ENCODE results near the gene TBCD.
"Not testable (repeated sequence)": the region's sequence is repeated elsewhere in the genome, so short reads cannot be mapped to it uniquely, and the experiment has no call there.

Gene TBCD

GRCh38 chr17:82957961-82958561 lies 206.2 kb downstream of the TBCD start:
- no peak for DNase-seq (ENCODE audit: low spot score)

DNA sequence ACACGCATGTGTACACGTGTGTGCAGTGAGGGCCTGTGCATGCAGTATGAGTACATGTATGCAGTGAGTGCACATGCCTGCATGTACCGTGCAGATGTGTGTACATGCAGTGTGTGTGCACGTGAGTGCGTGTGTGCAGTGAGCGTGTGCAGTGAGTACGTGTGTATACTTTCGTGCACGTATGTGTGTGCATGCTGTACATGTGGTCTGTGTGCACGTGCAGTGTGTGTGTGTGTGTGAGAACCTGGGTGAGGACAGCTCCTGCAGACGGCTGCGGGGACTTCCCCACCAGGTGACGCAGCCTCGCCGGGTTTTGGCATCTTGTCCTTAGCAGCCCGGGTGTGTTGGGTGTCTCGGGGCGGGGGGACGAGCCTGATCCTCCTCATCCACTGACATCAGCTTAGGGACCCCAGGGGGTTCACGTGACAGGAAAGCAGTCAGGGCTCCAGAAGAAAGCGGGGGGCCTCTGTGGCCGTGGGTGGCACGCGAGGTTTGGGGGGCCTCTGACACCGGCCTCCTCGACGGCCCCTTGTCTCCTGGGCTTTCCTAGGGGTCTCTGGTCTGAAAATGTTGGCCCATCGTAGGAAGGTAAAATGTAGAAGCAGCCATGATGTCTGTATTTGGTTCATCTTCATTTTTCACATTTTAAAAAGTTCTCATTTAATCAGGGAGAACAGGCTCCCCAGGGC lies 207.5 kb downstream of the TBCD start:
- no peak for DNase-seq (ENCODE audit: low spot score)

- DNase-seq (ENCODE audit: low spot score): no peak
Observed at GRCh38 chr17:82959990-82960418, 208.1 kb downstream of the TBCD start.

- no peak for DNase-seq (ENCODE audit: low spot score)
Observed at GRCh38 chr17:82960419-82961271, 208.8 kb downstream of the TBCD start.

DNA sequence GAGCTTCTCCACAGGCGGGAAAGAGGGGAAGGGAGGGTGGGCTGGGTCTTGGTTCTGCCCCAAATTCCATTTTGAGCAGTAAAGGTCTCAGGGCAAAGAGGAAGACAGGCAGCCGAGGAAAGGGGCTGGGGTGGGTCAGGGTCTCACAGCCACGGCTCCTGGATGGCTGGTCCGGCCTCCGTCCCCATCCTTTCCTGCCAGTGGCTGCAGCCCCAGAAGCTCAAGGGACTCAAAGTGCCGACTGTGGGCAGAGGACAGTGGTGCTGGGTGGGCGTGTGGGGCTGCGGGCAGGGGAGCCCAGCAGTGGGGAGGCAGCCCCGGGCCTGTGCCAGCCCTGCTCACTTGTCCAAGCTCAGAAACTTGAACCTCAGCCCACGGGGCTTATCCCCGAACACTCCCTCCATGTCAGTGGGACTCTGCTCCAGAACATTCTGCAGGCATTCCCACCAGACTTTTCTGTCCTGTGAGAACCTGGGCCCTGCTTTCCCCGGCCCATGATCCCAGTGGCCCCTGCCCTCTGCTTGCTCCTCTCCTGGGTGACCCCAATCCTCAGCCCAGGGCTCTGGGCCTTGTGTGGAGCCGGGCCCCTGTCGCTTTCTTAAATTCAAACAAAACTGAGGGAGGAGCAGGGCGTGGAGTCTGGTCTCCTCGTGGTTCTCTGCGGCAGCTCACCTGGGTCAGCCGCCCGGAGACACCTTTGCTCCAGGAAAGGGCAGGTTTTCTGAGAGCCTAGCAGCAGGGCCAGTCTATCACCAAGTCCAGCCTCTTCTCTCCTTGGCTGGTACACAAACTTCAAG lies 209.7 kb downstream of the TBCD start:
- DNase-seq (ENCODE audit: low spot score): no peak

GRCh38 chr17:82962163-82962720 lies 210.4 kb downstream of the TBCD start:
- no peak for DNase-seq (ENCODE audit: low spot score)

- DNase-seq (ENCODE audit: low spot score): peak; percentile 19
Observed at GRCh38 chr17:82963104-82963950, 211.5 kb downstream of the TBCD start.

DNA sequence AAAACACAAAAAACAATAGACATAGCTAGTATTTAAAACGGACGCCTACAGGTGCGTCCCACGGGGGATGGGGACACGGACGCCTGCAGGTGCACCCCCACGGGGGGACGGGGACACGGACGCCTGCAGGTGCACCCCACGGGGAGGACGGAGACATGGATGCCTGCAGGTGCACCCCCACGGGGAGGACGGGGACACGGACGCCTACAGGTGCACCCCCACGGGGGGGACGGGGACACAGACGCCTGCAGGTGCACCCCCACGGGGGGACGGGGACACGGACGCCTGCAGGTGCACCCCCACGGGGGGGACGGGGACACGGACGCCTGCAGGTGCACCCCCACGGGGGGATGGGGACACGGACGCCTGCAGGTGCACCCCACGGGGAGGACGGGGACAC lies 212.6 kb downstream of the TBCD start:
- DNase-seq (ENCODE audit: low spot score): not testable (repeated sequence)

GRCh38 chr17:82964851-82965341 lies 213.0 kb downstream of the TBCD start:
- DNase-seq (ENCODE audit: low spot score): no peak

GRCh38 chr17:82965371-82965770 lies 213.5 kb downstream of the TBCD start:
- DNase-seq (ENCODE audit: low spot score): no peak

DNA sequence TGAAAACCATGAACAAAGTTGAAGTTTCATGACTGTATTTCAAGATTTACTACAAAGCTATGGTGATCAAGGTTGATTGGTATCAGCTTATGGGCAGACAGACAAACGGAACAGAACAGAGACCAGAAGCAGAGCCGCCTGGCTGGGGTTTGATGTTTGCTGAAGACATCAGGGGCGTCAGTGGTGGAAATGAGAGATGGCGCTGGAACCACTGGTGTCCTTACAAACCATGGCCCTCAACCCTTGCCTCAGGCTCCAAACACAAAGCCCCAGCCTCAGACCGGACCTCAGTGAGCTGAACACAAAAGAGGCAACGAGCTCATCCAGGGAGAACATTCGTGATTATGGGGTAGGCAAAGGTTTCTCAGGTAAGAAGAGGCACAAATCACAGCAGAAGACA lies 214.6 kb downstream of the TBCD start:
- no peak for DNase-seq (ENCODE audit: low spot score)

DNA sequence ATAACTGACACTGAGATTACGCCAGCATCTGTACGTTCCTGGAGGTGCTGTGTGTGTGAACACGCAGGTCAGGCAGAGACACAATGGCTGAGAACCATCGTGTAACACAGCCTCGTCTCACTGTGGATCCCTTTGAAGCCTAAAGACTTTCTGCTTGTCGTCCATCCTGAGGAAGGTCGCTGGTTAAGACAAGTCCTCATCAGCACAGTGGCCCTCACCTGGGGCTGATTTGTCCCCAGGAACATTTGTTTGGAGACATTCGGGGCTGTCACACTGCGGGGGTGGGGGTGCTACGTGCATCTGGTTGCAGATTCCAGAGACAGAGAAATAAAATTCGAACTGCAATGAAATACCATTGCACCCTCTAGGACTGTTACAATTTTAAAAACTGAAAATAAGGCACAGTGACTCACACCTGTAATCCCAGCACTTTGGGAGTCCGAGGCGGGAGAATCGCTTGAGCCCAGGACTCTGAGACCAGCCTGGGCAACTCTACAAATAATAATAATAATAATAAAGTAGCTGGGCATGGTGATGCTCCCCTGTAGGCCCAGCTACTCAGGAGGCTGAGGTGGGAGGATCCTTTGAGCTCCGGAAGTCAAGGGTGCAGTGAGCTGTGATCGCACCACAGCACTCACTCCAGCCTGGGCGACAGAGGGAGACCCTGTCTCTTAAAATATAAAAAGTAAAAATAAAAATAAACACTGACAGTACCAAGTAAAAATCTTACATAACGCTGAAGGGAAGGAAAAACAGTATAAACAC lies 215.6 kb downstream of the TBCD start:
- no peak for DNase-seq (ENCODE audit: low spot score)

GRCh38 chr17:82968033-82968841 lies 216.4 kb downstream of the TBCD start:
- DNase-seq (ENCODE audit: low spot score): not testable (repeated sequence)

GRCh38 chr17:82970067-82970466 lies 218.2 kb downstream of the TBCD start:
- DNase-seq (ENCODE audit: low spot score): no peak

DNA sequence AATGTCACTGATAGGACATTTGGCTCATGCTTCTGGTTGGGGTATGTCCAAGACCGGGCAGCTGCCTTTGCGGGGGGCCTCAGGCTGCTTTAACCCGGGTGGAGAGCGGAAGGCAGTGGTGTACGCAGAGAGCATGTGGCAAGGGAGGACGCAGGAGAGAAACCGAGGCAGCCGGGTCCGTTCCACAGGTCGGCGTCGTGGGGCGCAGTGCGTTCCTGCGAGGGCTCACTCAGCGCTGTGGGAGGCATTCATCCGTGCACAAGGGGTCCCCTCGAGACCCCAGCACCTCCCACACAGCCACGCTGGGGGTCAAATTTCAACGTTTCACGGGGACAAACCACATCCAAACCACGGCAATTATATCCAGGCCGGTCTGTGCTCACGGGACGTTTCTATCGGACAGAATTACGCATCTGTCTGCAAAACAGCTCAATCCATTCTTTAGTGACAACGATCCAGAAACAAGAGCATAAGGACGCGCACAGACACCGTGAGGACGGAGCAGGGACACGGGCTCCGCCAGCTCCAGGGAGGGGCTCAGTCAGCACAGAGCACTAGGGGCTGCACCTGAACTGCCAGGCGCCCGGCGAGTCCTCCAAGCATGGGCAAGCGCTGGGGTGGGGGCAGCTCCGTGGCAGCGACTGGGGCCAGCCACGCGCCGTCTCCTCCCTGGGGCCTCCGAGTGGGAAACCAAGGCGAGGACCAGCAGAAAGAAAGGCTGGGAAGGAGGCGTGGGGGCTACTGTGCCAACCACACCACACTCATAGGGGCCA lies 219.1 kb downstream of the TBCD start:
- no peak for DNase-seq (ENCODE audit: low spot score)

GRCh38 chr17:82972836-82973372 lies 221.0 kb downstream of the TBCD start:
- no peak for DNase-seq (ENCODE audit: low spot score)

DNA sequence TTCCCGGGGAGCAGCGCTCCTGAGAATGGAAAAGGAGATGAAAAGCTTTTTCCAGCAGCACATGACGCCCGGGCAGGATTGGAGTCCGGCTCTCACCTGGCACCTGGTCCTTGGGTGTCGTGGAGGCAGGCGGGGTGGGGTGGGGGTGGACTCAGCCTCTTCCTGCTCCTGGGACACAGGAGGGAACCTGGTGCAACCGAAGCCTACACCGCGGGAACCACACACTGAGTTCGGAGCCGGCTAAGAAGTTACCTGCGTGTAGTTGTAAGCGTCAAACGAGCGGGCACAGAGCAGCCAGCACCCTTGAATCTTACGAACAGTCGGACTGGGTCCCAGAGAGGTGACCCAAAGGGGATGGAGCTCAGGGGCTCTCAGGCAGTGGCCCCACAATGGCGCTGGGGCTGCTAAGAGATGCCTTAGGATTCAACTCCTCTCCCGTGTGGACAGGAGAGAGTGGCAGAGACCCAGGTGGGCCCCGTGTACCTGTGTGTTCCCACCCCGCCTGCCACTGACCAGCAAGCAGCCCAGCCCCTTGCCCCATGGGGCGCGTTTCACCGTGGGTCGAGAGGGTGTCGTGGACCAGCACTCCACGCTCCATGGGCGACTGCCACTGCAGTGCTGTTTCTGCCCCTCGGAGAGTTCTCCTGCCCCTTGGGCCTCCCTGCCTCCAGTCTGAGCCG lies 221.7 kb downstream of the TBCD start:
- DNase-seq (ENCODE audit: low spot score): no peak
